Amniotic epithelial cell (primary cell): ENCODE measurements around the gene CLDN24.

Experiments
- DNase-seq: peaks from one replicate; pipeline ENCODE4 v3.0.0-alpha.2; 2010; ENCODE audit warnings: low read depth

The CLDN24 gene

DNA sequence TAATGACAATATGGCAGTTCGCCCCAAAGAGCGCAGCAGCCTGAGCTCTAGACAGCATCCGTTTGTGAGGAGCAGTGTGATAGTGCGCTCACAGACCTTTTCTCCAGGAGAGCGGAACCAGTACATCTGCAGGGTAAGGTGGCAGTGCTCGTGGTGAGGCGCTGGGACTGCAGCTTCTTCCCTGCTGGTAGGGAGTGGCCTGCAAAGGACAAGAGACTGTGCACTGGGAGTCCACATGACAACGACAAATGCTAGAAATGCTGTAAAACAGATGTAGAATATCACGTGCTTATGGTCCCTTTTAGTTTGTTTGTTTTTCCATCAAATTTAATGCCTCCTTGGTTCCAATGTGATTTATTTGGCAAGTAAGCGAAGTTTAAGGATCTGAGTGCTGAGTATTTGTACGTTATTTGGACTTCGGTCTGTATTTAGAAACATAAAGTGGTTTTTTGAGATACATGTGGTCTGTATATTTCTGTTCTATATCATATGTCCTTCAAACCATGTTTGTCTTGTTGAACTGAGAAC is 37.9 kb downstream of the CLDN24 start:
- DNase-seq: no peak

DNA sequence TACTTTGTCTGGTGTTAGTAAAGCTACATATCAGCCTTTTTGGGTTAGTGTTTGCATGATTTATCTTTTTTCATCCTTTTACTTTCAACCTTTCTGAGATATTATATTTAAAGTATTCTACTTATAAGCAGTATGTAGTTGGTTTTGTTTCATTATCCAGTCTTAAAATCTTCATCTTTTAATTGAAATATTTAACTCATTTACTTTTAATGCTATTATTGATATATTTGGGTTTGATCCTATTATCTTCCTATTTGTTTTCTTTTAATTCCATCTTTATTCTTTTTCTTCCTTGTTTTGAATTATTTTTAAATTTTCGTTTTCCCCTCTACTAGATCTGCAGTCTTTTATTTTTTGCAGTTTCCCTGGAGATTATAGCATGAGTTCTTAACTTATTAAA is 46.1 kb downstream of the CLDN24 start:
- DNase-seq: no peak

DNA sequence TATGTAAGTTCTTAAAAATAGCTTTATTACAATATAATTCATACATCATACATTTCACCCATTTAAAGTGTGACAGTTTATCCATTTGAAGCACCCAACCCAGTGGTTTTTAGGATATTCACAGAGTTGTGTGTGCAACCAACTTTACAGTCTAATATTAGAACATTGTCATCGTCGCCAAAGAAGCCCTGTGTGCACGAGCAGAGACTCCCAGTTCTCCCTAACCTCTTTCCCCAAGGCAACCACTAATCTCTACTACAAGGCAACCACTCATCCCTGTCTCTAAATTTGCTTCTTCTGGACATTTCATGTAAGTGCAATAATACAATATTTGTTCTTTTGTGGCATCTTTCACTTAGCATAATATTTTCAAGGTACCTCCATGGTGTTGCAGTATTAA is 49.8 kb downstream of the CLDN24 start:
- DNase-seq: no peak
